Measurements from ENCODE around the gene CNNM2.

Gene CNNM2

DNA sequence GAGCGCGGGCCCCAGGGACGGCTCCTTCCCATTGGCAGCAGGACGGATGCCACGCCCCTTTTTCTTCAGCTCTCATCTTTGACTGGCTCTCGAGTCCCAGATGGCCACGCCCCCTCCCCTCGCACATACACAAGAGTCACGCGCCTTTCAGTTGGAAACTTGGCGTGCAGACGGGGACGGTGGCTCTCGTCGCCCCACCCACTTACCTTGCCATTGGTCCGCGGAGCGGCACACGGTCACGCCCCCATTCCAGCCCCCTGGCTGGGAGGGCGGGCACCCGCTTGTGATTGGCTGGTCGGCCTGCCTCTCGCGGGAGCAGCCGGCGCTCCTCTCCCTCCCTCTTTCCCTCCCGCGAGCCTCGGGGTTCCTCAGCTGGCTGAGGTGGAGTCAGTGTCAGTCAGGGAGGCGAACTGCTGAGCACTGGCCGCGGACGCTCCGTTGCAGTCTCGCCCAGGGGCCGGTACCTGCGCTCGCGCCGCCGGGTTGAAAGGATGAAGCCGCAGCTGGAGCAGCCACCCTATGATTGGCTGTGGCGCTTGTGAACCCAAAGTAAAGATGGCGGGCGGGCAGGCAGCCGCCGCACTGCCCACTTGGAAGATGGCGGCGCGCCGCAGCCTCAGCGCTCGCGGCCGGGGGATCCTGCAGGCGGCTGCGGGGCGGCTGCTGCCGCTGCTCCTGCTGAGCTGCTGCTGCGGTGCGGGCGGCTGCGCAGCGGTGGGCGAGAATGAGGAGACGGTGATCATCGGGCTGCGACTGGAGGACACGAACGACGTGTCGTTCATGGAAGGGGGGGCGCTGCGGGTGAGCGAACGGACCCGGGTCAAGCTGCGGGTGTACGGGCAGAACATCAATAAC lies at the start of gene CNNM2:
TSS of gene CNNM2 (plus strand) at position 333 of the 855 bp plus-strand sequence. CDS start at position 520, 187 bp downstream.
- no peak for TF ChIP-seq ZFX (IDR thresholded peaks at IDR 0.05)
- TF ChIP-seq, protein P1, sequence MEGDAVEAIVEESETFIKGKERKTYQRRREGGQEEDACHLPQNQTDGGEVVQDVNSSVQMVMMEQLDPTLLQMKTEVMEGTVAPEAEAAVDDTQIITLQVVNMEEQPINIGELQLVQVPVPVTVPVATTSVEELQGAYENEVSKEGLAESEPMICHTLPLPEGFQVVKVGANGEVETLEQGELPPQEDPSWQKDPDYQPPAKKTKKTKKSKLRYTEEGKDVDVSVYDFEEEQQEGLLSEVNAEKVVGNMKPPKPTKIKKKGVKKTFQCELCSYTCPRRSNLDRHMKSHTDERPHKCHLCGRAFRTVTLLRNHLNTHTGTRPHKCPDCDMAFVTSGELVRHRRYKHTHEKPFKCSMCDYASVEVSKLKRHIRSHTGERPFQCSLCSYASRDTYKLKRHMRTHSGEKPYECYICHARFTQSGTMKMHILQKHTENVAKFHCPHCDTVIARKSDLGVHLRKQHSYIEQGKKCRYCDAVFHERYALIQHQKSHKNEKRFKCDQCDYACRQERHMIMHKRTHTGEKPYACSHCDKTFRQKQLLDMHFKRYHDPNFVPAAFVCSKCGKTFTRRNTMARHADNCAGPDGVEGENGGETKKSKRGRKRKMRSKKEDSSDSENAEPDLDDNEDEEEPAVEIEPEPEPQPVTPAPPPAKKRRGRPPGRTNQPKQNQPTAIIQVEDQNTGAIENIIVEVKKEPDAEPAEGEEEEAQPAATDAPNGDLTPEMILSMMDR (conservative IDR thresholded peaks at IDR 0.05), result no peak
- peak within 1 kb of the TSS; percentile 81 for H3K27ac ChIP-seq

DNA sequence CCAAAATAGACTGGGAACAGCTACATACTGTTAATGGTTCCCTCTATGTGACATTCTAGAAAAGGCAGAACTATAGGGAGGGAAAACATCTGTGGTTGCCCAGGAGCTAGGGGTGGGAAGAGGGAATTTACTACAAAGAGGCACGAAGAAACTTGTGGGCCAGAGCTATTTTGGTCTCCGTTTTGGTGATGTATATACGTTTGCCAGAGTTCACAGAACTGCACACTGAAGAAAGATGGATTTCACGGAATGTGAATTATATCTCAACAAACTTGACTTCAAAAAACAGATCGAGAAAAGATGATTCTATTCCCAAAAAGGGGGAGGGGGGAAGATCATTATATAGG lies 49.2 kb upstream of the CNNM2 start:
- no peak overlapping the region for H3K27ac ChIP-seq
- TF ChIP-seq, protein P1 (conservative IDR thresholded peaks at IDR 0.05), result no peak
- TF ChIP-seq ZFX (IDR thresholded peaks at IDR 0.05), result no peak

DNA sequence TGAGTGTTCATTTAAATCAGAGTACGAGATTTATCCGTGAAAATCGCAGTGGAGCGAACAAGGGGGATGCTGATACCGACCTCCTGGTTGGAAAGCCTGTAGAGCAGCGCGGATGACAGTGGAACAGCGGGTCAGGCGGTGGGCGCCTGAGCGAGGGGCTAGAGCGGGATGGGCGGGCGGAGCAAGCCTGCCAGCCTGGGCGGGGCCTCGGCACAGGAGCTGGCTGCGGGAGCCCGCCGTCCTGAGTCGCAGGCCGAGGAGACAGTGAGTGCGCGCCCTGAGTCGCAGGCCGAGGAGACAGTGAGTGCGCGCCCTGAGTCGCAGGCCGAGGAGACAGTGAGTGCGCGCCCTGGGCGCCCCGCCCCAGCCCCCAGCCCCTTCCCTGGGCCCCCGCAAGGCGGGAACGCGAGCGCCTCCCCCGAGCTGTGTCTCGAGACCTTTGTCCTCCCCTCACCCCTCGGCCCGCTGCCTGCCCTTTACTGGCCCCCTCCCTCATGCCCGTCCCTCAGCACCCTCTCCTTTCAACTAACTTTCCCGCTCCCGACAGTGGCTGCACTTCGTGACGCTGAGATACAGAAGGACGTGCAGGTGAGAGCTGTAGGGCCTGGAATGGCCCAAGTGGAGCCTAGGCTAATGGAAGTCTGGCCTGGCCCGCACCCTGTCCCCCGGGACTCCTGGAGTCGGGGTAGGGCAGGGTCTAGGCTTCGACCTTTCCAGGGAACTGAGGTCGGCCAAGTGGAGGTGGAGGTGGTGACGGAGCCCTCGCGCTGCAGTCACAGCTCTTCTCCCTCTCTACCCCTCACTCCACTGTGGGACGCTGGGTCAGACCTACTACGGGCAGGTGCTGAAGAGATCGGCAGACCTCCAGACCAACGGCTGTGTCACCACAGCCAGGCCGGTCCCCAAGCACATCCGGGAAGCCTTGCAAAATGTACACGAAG lies 48.6 kb upstream of the CNNM2 start, which contains the start of gene AS3MT:
TSS of gene AS3MT (plus strand) at position 213 of the 941 bp plus-strand sequence. CDS start at position 336, 123 bp downstream.
- TF ChIP-seq ZFX (IDR thresholded peaks at IDR 0.05), result no peak; the same call in 1 of the 2 replicates
- TF ChIP-seq, protein P1 (conservative IDR thresholded peaks at IDR 0.05), result no peak
- H3K27ac ChIP-seq, result no peak within 1 kb of the TSS; the same call in 1 of the 2 replicates

DNA sequence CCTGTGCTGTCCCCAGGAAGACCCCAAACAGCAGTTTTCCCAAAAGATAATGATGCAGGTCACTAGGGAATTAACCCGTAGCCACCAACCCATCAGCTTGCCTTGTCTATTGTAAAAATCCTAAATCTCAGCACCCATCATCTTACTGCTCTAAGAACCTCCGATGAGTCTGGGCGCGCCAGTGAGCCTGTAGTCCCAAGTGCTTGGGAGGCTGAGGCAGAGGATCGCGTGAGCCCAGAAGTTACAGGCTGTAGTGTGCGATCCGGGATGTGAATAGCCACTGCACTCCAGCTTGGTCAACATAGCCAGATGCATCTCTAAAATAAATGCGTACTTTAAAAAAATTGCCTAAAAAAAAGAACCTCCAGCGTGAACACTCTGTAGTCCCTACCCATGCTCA lies 47.9 kb upstream of the CNNM2 start:
- no peak overlapping the region for H3K27ac ChIP-seq
- TF ChIP-seq, protein P1 (conservative IDR thresholded peaks at IDR 0.05), result no peak
- no peak for TF ChIP-seq ZFX (IDR thresholded peaks at IDR 0.05)

DNA sequence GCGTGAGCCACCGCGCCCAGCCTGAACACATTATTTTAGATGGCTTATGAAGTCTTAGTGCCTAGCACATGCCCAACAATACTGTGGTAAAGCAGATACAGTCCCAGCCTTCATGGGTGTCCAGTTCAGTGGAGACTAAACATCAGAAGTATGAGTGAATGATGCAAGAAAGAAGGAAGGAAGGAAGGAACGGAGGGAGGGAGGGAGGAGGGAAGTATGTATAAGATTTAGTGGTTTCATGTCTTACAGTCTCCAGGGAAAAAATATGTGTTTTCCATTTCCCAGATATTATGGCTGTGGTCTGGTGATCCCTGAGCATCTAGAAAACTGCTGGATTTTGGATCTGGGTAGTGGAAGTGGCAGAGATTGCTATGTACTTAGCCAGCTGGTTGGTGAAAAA lies 45.9 kb upstream of the CNNM2 start:
- H3K27ac ChIP-seq, result no peak overlapping the region
- TF ChIP-seq, protein P1 (conservative IDR thresholded peaks at IDR 0.05), result no peak
- no peak for TF ChIP-seq ZFX (IDR thresholded peaks at IDR 0.05)

DNA sequence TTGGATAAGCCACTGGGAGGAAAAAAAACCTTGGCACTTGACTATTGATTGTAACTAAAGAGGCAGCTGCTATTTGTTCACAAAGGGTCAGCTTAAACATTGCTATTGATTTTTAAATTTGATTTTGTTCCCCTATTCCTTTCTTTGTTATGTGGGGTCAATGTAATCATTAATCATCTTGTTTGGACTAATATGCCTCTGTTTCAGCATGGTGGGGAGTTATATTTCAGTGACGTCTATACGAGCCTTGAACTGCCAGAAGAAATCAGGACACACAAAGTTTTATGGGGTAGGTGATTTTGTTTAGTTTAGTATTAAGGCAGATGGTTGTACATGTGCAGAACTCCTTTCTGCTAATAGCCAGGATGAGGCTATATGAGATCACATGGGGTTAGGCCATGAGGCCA lies 41.3 kb upstream of the CNNM2 start:
- TF ChIP-seq, protein P1 (conservative IDR thresholded peaks at IDR 0.05), result no peak
- no peak for TF ChIP-seq ZFX (IDR thresholded peaks at IDR 0.05)
- H3K27ac ChIP-seq, result no peak overlapping the region
